Immature natural killer cell (primary cell): ENCODE measurements around the gene PABPN1L. TPM values are rescaled to one million over a fixed set of nuclear protein-coding genes. Genes with fewer than 3 reads are reported as not detected.

Source experiments
- DNase-seq, 3 donors: peaks; one replicate each; pipeline ENCODE4 v3.0.0; 2022; ENCODE audit warnings: mixed read lengths in 1 of 3
- H3K27ac Mint-ChIP-seq, 6 donors: one replicate each; pipeline ENCODE4 v1.8.0; 2020; ENCODE audit warnings: mixed read lengths in 6 of 6, mild to moderate bottlenecking in 5 of 6, inconsistent platforms in 4 of 6, moderate library complexity in 3 of 6
- H3K27me3 Mint-ChIP-seq, 3 donors: one replicate each; pipeline ENCODE4 v1.8.0; 2020 to 2021; ENCODE audit warnings: low read depth in 3 of 3, mild to moderate bottlenecking in 3 of 3, mixed read lengths in 3 of 3, moderate library complexity in 3 of 3, inconsistent platforms in 1 of 3
- H3K36me3 Mint-ChIP-seq, 3 donors: one replicate each; pipeline ENCODE4 v1.8.0; 2020; ENCODE audit warnings: mixed read lengths in 3 of 3, inconsistent platforms in 2 of 3, mild to moderate bottlenecking in 2 of 3
- H3K4me1 Mint-ChIP-seq, 2 donors: one replicate each; pipeline ENCODE4 v1.8.0; 2020; ENCODE audit warnings: inconsistent platforms in 2 of 2, mild to moderate bottlenecking in 2 of 2, mixed read lengths in 2 of 2, moderate library complexity in 1 of 2
- H3K4me3 Mint-ChIP-seq, 5 donors: one replicate each; pipeline ENCODE4 v1.8.0; 2020; ENCODE audit warnings: mild to moderate bottlenecking in 5 of 5, mixed read lengths in 5 of 5, inconsistent platforms in 3 of 5, moderate library complexity in 3 of 5
- H3K9me3 Mint-ChIP-seq, 6 donors: one replicate each; pipeline ENCODE4 v1.8.0; 2020; ENCODE audit warnings: mild to moderate bottlenecking in 6 of 6, mixed read lengths in 6 of 6, inconsistent platforms in 4 of 6, moderate library complexity in 3 of 6
- polyA plus RNA-seq, 3 donors: library from polyadenylated mRNA; unstranded; fragments of 300-500 nt; fragmentation: Illumina TruSeq; gene quantifications; one replicate each; pipeline ENCODE4 v1.2.3, GENCODE V29; 2021

The PABPN1L gene
- polyA plus RNA-seq, 3 donors from 2014 or later = not detected

DNA sequence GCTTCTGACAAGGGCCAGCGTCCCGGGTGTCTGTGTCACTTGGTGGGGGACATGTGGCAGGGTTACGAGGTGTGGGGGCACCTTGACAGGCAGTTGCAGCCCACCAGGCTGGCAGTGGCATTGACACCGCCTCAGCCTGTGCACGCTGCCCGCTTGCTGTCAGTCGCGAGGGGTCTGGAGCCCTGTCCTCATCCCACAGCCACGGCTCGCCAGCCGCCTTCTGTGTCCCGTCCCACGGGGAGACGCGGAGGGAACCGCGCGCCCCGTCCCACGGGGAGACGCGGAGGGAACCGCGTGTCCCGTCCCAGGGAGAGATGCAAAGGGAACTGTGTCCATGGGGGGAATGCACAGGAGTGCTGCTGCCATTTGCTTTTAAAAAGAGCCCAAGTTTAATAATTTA lies 3.5 kb downstream of the PABPN1L start:
- Mint-ChIP-seq H3K4me1 (peaks cover 8 to 10% of the 10 kb centered on the region in 2 donors), H3K9me3 (no peaks in the 10 kb centered on the region), H3K36me3 (peaks cover 0 to 10% (median 0%) of the 10 kb centered on the region in 3 donors), H3K4me3 (no peak overlapping the region), H3K27me3 (peaks cover 0 to 2% (median 2%) of the 10 kb centered on the region in 3 donors), H3K27ac (no peak overlapping the region)
- no peak for DNase-seq

DNA sequence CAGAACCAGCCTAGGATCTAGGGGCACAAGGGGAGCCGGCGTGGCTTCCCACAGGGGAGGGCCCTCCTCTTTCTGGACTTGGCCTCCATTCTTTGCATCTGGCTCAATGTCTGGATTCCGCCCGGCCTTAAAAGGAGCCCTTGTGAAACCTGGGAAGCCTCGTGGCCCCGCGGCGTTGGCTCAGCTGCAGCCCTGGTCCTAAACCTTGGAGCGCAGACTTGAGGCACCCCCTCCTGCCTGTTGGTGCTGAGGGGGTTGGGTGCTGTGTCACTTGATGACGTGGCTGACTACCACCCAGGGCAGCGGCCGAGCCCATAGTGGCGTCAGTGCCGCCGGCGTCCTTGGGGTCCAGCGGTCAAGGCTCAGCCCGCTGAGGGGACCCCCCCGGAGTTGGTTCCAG lies 5.1 kb downstream of the PABPN1L start:
- peaks cover 3 to 6% (median 4%) of the 10 kb centered on the region in 3 donors for H3K27me3 Mint-ChIP-seq
- H3K4me3 Mint-ChIP-seq = no peak overlapping the region
- no peaks in the 10 kb centered on the region for H3K9me3 Mint-ChIP-seq
- H3K27ac Mint-ChIP-seq = no peak overlapping the region
- peaks cover 0 to 12% (median 0%) of the 10 kb centered on the region in 3 donors for H3K36me3 Mint-ChIP-seq
- DNase-seq = no peak
- peaks cover 14 to 17% of the 10 kb centered on the region in 2 donors for H3K4me1 Mint-ChIP-seq

DNA sequence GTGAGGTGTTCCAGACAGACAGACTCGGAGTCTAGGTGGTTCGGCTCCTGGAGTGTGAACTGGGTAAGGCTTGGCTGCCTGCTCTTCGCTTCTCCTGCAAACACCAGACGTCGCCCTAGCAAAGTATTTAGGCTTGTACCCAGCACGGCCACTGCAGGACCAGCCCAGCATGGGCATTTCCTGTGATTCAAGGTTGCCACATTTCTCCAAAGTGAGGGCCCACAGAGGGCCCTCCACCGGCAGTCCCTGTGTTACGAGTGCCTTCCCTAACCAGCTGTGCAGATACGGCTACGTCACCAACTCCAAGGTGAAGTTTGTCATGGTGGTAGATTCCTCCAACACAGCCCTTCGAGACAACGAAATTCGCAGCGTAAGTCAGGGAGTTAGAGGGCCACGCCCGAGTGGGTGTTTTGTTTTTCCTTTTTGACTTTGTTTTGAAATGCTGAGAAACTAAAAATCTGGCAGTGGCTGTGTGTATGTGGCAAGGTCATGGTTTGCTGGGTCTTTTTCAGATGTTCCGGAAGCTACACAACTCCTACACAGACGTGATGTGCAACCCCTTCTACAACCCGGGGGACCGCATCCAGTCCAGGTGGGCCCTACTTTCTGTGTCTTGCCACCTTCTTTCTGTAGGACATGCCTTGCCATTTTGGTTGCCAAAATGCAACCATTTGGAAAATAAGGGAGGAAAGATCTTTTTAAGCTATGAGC lies 6.9 kb downstream of the PABPN1L start:
- peak overlapping the region in 1 of 6 donors; percentile 17 for H3K27ac Mint-ChIP-seq
- peaks cover 0 to 12% (median 0%) of the 10 kb centered on the region in 3 donors for H3K36me3 Mint-ChIP-seq
- H3K4me1 Mint-ChIP-seq = peaks cover 26 to 31% of the 10 kb centered on the region in 2 donors
- no peak for DNase-seq
- H3K27me3 Mint-ChIP-seq = peaks cover 3 to 8% (median 4%) of the 10 kb centered on the region in 3 donors
- H3K4me3 Mint-ChIP-seq = no peak overlapping the region
- H3K9me3 Mint-ChIP-seq = no peaks in the 10 kb centered on the region

DNA sequence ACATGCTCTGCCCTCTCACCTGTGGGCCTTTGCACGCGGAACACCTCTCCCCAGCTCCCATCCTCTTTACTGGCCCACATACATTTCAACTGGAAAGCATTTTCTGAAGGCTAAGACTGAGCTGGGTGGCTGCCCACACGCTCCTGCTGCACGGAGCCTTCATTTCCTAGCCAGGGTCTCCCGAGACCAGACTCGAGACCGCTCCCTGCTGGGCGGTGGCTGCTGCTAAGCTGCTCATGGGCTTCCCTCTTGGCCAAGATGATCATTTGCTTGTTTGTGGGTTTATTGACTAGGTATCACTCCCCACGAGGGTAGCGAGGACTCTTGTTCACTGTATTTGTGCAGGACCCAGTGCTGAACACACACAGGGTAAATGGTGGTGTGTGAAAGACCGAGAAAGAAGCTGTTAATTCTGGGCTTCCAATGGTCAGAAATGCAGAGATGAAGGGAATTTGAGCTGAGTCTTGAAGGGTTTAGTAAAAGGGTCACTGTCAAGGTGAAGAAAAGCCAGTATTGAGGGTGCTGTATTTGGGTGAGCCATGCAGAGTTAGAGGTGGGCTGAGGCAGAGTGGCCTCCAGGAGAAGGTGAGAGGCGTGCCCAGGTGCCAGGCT lies 8.6 kb downstream of the PABPN1L start:
- H3K4me3 Mint-ChIP-seq = peak overlapping the region; percentile 96 to 99 (median 99)

DNA sequence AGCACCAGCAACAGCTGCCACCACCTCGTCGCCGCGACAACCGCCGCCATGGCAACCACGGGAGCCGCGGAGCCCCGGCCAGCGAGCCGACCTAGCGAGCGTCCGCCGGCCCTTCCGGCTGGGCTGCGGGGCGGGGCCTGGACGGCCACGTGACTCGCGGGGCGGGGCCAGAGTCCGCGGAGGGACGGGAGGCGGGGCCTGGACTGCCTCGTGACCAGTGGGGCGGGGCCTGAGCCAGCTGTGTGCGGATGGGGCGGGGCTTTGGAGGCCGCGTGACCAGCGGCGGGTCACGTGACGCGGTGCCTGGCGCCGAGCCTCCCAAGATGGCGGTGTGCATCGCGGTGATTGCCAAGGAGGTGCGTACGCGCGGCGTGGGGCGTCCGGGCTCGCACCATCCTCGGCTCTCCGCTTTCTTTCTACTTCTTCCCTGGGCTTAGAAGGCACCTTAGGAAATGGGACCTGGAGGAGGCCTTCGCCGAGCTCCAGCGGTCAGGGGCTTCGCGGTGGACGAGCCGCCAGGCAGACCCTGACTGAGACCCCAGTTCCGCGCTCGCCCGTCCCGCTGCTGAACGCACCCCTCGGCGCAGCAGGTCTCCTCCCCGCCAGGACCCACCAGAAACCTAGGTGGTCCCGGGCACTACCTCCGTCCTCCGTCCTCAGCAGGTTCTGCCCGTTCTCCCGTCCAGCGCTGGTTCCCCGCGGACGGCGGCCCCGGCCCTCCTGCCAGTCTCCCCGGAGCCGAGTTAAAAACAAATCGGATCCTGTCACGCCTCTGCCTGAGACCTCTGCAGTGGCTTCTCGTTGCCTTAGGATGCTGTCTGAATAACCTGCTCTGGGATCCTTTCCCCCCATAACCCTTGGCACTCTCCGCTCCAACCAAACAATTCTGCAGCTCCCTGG lies 9.4 kb downstream of the PABPN1L start, which contains the start of the genes GALNS and TRAPPC2L:
Gene GALNS (minus strand): TSS at position 120 of the 900 bp plus-strand sequence. CDS start 70 bp downstream, at position 50.
Gene TRAPPC2L (plus strand): TSS at position 300 of the 900 bp plus-strand sequence. CDS start 24 bp downstream, at position 324.
- no peaks in the 10 kb centered on the region for H3K9me3 Mint-ChIP-seq
- peaks cover 33 to 41% of the 10 kb centered on the region in 2 donors for H3K4me1 Mint-ChIP-seq
- H3K27ac Mint-ChIP-seq = peak within 1 kb of the TSS; percentile 87 to 98 (median 95)

More for the DNA sequence above, 8.6 kb downstream of the PABPN1L start:
- peak; percentile 44 to 52 (median 50) for DNase-seq
- H3K27me3 Mint-ChIP-seq = peaks cover 3 to 7% (median 4%) of the 10 kb centered on the region in 3 donors
- H3K9me3 Mint-ChIP-seq = no peaks in the 10 kb centered on the region
- H3K36me3 Mint-ChIP-seq = peaks cover 0 to 12% (median 0%) of the 10 kb centered on the region in 3 donors
- peak overlapping the region; percentile 87 to 98 (median 95) for H3K27ac Mint-ChIP-seq
- peaks cover 31 to 35% of the 10 kb centered on the region in 2 donors for H3K4me1 Mint-ChIP-seq

DNA sequence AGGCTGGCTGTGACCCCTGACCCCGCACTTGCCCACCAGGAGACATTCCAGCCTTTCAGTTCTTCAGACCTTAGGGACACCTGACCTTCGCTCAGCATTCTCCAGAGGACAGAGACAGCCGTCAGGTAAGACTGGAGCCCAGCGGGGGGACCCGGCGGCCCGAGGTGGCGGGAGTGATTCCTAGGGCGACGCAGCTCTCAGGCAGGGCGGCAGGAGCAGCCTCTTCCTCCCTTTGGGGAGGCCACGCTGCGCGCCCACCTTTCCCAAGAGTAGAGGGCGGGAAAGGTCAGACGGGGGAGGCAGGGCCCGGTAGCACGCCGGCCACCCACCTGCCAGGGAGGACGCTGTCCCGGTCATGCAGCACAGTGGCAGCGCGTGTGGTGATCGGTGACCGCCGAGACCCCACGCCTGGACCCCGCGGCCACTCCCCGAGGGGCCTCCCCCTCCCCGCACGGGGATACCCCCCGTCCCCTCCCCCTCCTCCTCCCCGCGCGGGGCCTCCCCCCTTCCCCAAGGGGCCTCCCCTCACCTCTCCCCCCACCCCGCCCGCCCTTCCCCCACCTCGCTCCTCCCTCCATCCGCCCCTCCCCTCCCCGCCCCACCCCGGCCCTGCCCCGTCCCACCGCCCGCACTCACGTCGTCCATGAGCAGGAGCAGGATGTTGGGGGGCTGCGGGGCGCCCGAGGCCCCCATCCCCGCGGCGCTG lies 10.2 kb downstream of the PABPN1L start:
- H3K27ac Mint-ChIP-seq = peak overlapping the region in 5 of 6 donors; percentile 27 to 87 (median 73)

More for the DNA sequence above, 9.4 kb downstream of the PABPN1L start, which contains the start of the genes GALNS and TRAPPC2L:
- H3K4me3 Mint-ChIP-seq = peak within 1 kb of the TSS; percentile 96 to 99 (median 99)
- H3K36me3 Mint-ChIP-seq = peaks cover 0 to 9% (median 0%) of the 10 kb centered on the region in 3 donors
- peaks cover 3 to 7% (median 4%) of the 10 kb centered on the region in 3 donors for H3K27me3 Mint-ChIP-seq
- DNase-seq = peak; percentile 99

DNA sequence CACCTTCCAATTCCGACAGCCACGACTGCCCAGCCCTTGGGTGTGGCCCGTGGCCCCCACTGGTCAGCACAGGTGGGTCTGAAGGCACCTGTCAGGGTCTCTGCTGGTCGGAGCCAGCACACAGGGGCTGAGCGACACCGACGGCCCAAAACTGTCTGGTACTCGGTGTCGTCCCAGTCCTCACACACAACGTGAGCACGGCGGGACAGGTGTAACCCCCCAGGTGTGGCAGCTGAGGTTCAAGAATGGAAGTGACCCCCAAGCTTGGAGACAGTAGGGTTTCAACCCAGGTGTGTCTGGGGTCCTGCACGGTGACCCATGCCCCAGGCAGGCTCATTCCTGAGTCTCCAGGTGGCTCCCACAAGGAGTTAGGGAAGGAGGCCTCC lies 10.7 kb downstream of the PABPN1L start:
- peaks cover 3 to 7% (median 4%) of the 10 kb centered on the region in 3 donors for H3K27me3 Mint-ChIP-seq
- H3K4me3 Mint-ChIP-seq = peak overlapping the region; percentile 62 to 81 (median 75)
- no peaks in the 10 kb centered on the region for H3K9me3 Mint-ChIP-seq
- no peak for DNase-seq
- peaks cover 33 to 43% of the 10 kb centered on the region in 2 donors for H3K4me1 Mint-ChIP-seq
- peak overlapping the region in 4 of 6 donors; percentile 57 to 76 (median 69) for H3K27ac Mint-ChIP-seq
- peaks cover 0 to 9% (median 0%) of the 10 kb centered on the region in 3 donors for H3K36me3 Mint-ChIP-seq

More for the DNA sequence above, 10.2 kb downstream of the PABPN1L start:
- Mint-ChIP-seq H3K4me1 (peaks cover 33 to 43% of the 10 kb centered on the region in 2 donors), H3K4me3 (peak overlapping the region; percentile 23 to 99 (median 96)), H3K27me3 (peaks cover 3 to 7% (median 4%) of the 10 kb centered on the region in 3 donors), H3K36me3 (peaks cover 0 to 9% (median 0%) of the 10 kb centered on the region in 3 donors), H3K9me3 (no peaks in the 10 kb centered on the region)
- peak in 2 of 3 donors; percentile 9 to 12 for DNase-seq

DNA sequence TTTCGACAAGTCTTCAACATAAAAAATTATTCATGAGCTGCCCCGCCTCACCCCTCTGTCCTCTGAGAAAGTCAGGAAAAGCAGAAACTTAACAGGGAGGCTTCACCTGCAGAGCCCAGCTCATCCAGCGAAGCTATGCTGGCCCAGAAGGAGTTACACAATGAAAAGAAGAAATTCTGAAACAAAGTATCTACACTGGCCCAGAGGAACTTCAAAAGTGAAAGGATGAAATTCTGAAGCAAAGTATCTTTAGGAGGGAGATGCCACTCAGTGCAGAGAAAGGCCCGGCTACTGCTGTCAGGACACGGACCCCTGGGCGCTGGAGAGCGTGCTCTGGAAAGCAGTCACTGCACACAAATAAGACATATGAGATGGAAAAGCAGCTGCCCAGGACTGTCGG lies 11.3 kb downstream of the PABPN1L start:
- Mint-ChIP-seq H3K27ac (peak overlapping the region; percentile 65 to 84 (median 76)), H3K9me3 (no peaks in the 10 kb centered on the region), H3K36me3 (peaks cover 0 to 9% (median 0%) of the 10 kb centered on the region in 3 donors), H3K4me3 (peak overlapping the region; percentile 62 to 81 (median 75)), H3K4me1 (peaks cover 33 to 43% of the 10 kb centered on the region in 2 donors), H3K27me3 (peaks cover 3 to 7% (median 4%) of the 10 kb centered on the region in 3 donors)
- no peak for DNase-seq

DNA sequence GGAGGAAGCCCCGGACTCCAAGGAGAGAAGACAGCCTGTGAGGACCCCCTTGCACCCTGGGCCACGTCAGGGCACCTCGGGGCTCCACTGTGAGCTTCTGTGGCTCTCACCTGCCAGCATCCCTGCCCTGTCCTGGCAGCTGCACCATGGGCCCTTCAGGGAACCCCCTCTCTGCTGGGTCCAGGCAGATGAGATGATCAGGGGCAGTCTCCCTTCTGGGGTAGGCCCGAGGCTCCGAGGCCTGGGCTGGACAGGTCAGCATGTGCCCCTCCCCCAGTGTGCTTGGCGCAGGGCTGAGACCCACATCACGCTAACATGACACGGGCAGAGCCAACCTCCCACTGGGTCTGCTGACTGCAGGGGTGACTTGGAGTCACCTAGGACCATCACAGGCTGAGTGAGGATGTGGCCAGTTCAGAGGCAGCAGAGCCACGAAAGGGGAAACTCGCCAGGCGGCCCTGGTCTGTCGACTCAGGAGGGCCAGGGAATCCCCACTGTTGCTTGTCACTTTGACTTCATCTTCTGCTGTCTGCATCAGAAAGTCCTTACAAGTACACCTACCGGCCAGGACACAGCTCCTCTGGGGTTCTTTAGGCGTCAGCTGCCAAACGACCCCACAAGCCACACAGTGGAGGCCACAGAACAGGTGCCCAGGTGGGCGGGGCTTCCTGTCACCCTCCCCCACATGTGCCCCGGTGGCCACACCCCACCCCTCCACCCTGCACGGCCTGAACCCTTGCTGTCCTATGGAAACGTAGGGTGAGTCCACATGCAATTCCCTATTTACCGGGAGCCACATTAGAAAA lies 12.0 kb downstream of the PABPN1L start:
- peaks cover 0 to 5% (median 0%) of the 10 kb centered on the region in 3 donors for H3K36me3 Mint-ChIP-seq
- H3K27me3 Mint-ChIP-seq = peaks cover 3 to 7% (median 5%) of the 10 kb centered on the region in 3 donors
- no peaks in the 10 kb centered on the region for H3K9me3 Mint-ChIP-seq
- peaks cover 33 to 43% of the 10 kb centered on the region in 2 donors for H3K4me1 Mint-ChIP-seq
- H3K27ac Mint-ChIP-seq = peak overlapping the region; percentile 48 to 84 (median 76)
- peak; percentile 37 to 43 (median 38) for DNase-seq
- peak overlapping the region; percentile 32 to 81 (median 75) for H3K4me3 Mint-ChIP-seq

DNA sequence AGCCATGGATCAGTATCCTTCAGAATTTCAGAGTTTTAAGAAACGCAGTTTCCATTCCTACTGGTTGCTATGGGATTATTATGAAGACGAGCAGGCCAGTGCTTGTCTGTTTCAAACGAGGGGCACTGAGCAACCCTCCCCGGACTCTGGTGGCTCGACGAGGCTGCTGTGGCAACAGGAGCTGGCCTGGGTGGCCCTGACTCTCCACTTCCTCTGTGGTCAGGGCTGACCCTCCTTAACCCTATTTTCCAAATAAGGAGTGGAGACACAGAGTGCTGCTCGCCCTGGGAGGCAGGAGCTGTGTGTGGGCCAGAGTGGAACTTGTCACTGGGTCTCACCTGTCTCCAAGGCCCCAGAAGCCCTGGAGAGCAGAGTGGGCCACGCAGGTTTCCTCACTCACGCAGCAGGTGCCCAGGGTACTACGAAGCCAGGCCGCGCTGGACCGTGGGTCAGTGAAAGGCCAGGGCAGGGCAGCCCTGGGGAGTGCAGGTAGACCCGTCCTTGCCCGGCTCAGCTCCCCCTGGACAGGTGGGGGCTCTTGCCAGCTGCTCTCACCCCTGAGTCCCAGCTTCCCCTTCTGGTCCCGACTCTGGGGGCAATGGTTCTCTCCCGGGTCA lies 13.0 kb downstream of the PABPN1L start:
- no peak overlapping the region for H3K4me3 Mint-ChIP-seq
- peaks cover 29 to 38% of the 10 kb centered on the region in 2 donors for H3K4me1 Mint-ChIP-seq
- H3K9me3 Mint-ChIP-seq = no peaks in the 10 kb centered on the region
- H3K27ac Mint-ChIP-seq = no peak overlapping the region
- no peak for DNase-seq
- H3K36me3 Mint-ChIP-seq = peaks cover 0 to 3% (median 0%) of the 10 kb centered on the region in 3 donors
- peaks cover 3 to 7% (median 5%) of the 10 kb centered on the region in 3 donors for H3K27me3 Mint-ChIP-seq

DNA sequence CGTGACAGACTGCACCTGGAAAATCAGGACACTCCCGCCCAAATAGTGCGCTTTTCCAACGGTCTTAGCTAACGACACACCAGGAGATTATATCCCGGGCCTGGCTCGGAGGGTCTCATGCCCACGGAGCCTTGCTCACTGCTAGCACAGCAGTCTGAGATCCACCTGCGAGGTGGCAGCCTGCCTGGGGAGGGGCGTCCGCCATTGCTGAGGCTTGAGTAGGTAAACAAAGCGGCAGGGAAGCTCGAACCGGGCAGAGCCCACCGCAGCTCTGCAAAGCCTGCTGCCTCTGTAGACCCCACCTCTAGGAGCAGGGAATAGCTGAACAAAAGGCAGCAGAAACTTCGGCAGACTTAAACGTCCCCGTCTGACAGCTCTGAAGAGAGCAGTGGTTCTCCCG lies 14.8 kb downstream of the PABPN1L start:
- peaks cover 18 to 26% of the 10 kb centered on the region in 2 donors for H3K4me1 Mint-ChIP-seq
- DNase-seq = no peak
- H3K4me3 Mint-ChIP-seq = no peak overlapping the region
- H3K36me3 Mint-ChIP-seq = no peaks in the 10 kb centered on the region
- H3K27ac Mint-ChIP-seq = no peak overlapping the region
- H3K9me3 Mint-ChIP-seq = no peaks in the 10 kb centered on the region
- peaks cover 0 to 3% (median 2%) of the 10 kb centered on the region in 3 donors for H3K27me3 Mint-ChIP-seq
